Measurements from ENCODE around the gene CHD1. TPM values are rescaled to one million over a fixed set of nuclear protein-coding genes. Genes with fewer than 3 reads are reported as not detected.
A peak's percentile ranks its signal among the peaks of the same experiment; 100 is the strongest.

The CHD1 gene
- total and polyA plus RNA-seq, 2 of the 4 experiments (the other 2 are of a cell fraction): 12.3 to 33.7 TPM

DNA sequence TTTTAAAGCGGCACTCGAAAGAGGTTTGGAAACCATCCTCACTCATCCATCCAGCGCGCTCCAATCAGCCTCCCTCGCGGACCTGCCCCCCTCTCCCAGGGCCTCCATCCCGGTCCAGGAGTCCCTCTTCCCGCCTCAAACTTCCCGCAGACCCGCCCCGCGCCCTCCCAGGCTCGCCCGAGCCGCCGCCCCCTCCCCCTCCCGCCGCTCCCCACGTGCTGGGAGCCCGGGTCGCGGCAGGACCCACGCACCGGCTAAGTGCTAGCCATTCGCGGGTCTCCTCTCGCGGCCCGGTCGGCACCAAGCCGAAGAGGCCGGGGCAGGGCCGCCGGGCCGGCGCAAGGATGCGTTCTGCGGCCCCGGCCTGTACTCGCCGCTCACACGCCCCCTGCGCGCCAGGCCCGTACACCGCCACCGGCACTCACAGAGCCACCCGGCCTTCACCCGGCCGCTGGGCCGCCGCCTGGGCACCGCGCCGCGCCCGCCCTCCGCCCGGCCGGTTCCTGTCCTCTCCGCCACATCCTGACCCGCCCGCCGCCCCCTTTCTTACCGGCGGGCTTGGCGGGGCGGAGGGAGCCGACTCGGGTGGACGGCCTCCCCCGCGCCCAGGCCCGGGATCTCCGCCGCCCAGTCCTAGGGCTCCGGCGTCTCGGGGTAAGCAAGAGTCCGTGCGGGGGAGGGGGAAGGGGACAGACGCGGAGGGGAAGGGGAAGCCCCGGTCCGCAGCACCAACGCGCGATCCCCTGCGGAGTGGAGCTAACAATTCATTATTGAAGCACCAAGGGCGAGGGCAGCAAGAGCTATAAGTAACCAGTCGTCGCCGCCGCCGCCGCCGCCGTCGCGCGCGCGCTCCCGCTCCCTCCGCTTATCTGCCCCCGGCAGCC is 576 bp downstream of the CHD1 start:
- in situ Hi-C loops (cut with MboI; ENCODE audit: low sequenced_read_pairs): no loop called here
- Histone ChIP-seq H3K27me3 (ENCODE audit: control insufficient read depth, insufficient read depth, low read length) (no peaks in the 10 kb centered on the region), H3K4ac (ENCODE audit: low read depth, low read length) (peak overlapping the region; percentile 63; the same call in 1 of the 2 replicates), H4K20me1 (ENCODE audit: insufficient read depth, low read length) (peaks cover 26% of the 10 kb centered on the region), H2BK15ac (ENCODE audit: low read depth, low read length) (no peak overlapping the region), H3K4me1 (ENCODE audit: control insufficient read depth, insufficient read depth, low read length) (no peaks in the 10 kb centered on the region), H3K4me2 (ENCODE audit: low read depth, low read length) (peak overlapping the region; percentile 85), H4K8ac (ENCODE audit: low read depth in 2 of 2, low read length in 2 of 2) (peak overlapping the region in 1 of 2 experiments; percentile 36; a peak in 2 of 4 replicates), H4K91ac (ENCODE audit: insufficient read depth, low read depth, low read length) (no peak overlapping the region), H3K14ac (replicated peaks; ENCODE audit: low read depth, low read length) (no peak overlapping the region; the same call in 1 of the 2 replicates), H2BK5ac (ENCODE audit: low read depth, low read length, poor library complexity, severe bottlenecking) (peak overlapping the region; percentile 61), H2AK9ac (replicated peaks; ENCODE audit: low read depth, low read length, poor library complexity) (peak overlapping the region; percentile 65), H2BK120ac (ENCODE audit: low read depth, low read length) (no peak overlapping the region), H2AFZ (replicated peaks; ENCODE audit: low read length, poor library complexity) (peak overlapping the region; percentile 99), H4K5ac (ENCODE audit: low read depth, low read length) (no peak overlapping the region), H3K36me3 (ENCODE audit: control insufficient read depth, insufficient read depth, low read length) (peaks cover 4% of the 10 kb centered on the region; the same call in 1 of the 2 replicates), H3K56ac (ENCODE audit: extremely low read depth, insufficient read depth, low read length) (peak overlapping the region; percentile 39; the same call in 1 of the 2 replicates), H3K79me1 (ENCODE audit: low read depth in 1 of 2, low read length in 2 of 2) (peaks cover 0 to 12% of the 10 kb centered on the region in 2 experiments; a peak in 2 of 4 replicates), H2BK20ac (ENCODE audit: low read depth, low read length) (no peak overlapping the region), H3K9me3 (ENCODE audit: control insufficient read depth, insufficient read depth, low read length) (no peaks in the 10 kb centered on the region), H2AK5ac (ENCODE audit: low read depth, low read length) (no peak overlapping the region), H3K9ac (ENCODE audit: low read depth, low read length) (peak overlapping the region; percentile 85), H3K18ac (ENCODE audit: low read depth, low read length) (no peak overlapping the region; the same call in 1 of the 2 replicates), H3K23ac (ENCODE audit: low read depth, low read length) (peak overlapping the region; percentile 69), H3K9me1 (ENCODE audit: insufficient read depth, low read length) (no peaks in the 10 kb centered on the region), H3K27ac (ENCODE audit: insufficient read depth, low read length) (peak overlapping the region; percentile 78), H3K4me3 (ENCODE audit: insufficient read depth, low read depth, low read length) (peak overlapping the region; percentile 67)
- dilution Hi-C loops (cut with HindIII; ENCODE audit: low sequenced_read_pairs, unreplicated experiment): no loop called here
- ChIA-PET POLR2A (ENCODE audit: unreplicated experiment) (no interaction called here), CTCF (interaction anchor here (0.6 kb wide), 1 partner anchor 297 kb away, joined by 4 read pairs; no protein-coding TSS in a partner anchor)
- WGBS, 2 experiments (ENCODE audit: extremely low coverage in 2 of 2, insufficient read length in 1 of 2): 0% methylated on average over 28 of the region's 106 CpGs; no CpG with 5 or more reads in 1 of the 2 experiments
- peak; percentile 38 for ATAC-seq (ENCODE audit: low read depth)
- intact Hi-C loops (cut with micrococcal nuclease): no loop called here
- TF ChIP-seq SMC3 (IDR thresholded peaks at IDR 0.05; ENCODE audit: low read depth, low read length) (no peak), MAZ (IDR thresholded peaks at IDR 0.05; ENCODE audit: borderline replicate concordance, low read depth, low read length) (peak; percentile 55; the same call in 1 of the 2 replicates), USF2 (IDR thresholded peaks at IDR 0.05; ENCODE audit: low read depth, low read length) (peak; percentile 39; the same call in 1 of the 2 replicates), BHLHE40 (IDR thresholded peaks at IDR 0.05; ENCODE audit: low read depth, low read length) (0 out of 2 replicates have a peak, but pooled peaks have one; percentile 13), MAFK (IDR thresholded peaks at IDR 0.05; ENCODE audit: low read depth, low read length) (no peak), RCOR1 (IDR thresholded peaks at IDR 0.05; ENCODE audit: insufficient replicate concordance, low read length) (no peak), POLR2A (IDR thresholded peaks at IDR 0.05; ENCODE audit: low read depth, low read length) (peak; percentile 58)
- DNase-seq: peak; percentile 58
- no TSS peak for BruUV-seq (replicated peaks)

Data from IMR-90 (cell line).